ENCODE results near the gene RABL6.

RABL6 gene

DNA sequence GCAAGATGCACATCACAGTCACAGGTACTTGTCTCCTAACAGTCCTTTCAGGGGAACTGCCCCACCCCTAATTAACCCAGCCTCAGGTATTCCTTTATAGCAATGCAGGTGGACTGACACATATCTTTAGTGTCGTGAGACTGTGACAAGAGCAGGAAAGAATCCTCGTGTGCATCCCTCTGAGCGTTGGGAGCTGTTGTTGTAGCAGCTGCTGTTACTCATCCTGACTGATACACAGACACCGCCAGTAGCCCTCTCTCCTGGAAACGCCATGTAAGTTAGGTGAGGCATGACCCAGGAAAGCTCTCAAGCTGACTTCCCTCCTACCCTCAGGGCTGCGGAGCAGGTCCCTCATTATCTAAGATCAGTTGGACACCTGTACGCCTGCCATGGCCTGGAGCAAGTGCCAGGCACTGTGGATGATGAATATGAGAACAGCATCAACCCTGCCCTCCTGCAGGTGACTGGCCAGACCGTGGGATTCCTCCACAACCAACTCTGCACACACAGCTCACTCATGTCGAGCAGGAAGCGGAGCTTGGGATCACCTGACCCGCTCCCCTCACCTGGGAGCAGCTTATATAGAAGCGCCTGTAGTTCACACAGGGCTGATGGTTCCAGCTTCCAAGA is 33.2 kb upstream of the RABL6 start:
- intact Hi-C loops (cut with DNase I; ENCODE audit: low total_unique reads) = no loop called here
- TF ChIP-seq, protein P1, sequence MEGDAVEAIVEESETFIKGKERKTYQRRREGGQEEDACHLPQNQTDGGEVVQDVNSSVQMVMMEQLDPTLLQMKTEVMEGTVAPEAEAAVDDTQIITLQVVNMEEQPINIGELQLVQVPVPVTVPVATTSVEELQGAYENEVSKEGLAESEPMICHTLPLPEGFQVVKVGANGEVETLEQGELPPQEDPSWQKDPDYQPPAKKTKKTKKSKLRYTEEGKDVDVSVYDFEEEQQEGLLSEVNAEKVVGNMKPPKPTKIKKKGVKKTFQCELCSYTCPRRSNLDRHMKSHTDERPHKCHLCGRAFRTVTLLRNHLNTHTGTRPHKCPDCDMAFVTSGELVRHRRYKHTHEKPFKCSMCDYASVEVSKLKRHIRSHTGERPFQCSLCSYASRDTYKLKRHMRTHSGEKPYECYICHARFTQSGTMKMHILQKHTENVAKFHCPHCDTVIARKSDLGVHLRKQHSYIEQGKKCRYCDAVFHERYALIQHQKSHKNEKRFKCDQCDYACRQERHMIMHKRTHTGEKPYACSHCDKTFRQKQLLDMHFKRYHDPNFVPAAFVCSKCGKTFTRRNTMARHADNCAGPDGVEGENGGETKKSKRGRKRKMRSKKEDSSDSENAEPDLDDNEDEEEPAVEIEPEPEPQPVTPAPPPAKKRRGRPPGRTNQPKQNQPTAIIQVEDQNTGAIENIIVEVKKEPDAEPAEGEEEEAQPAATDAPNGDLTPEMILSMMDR (IDR thresholded peaks at IDR 0.05) = no peak
- peaks cover 0 to 3% of the 10 kb centered on the region in 2 donors for H3K27me3 ChIP-seq
- no peak for DNase-seq
- H3K36me3 ChIP-seq = no peaks in the 10 kb centered on the region
- no peak overlapping the region for H3K27ac ChIP-seq
- no peak overlapping the region for H3K4me3 ChIP-seq
- H3K4me1 ChIP-seq = peaks cover 0 to 4% (median 0%) of the 10 kb centered on the region in 4 donors
- peaks cover 0 to 10% (median 0%) of the 10 kb centered on the region in 3 donors for H3K9me3 ChIP-seq

DNA sequence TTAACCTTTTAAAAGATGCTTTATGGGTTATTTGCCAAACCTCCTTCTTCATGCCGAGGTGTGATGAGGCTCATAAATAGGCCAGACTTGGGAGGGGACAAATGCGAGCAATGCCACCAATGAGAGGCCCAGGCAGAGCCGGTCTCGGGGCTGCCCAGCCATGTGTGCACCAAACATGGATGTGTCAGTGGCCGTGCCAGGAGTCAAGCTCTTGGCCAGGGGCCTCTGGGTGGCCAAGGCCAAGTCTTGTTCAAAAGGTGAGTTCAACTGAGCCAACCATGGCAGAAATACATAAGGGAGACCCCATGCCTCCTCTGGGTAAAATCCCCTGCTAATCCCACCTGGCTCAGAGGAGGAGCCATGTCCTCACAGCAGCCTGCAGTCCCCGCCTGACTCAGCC is 32.6 kb upstream of the RABL6 start:
- TF ChIP-seq, protein P1 (IDR thresholded peaks at IDR 0.05) = no peak
- intact Hi-C loops (cut with DNase I; ENCODE audit: low total_unique reads) = no loop called here
- no peak for DNase-seq

DNA sequence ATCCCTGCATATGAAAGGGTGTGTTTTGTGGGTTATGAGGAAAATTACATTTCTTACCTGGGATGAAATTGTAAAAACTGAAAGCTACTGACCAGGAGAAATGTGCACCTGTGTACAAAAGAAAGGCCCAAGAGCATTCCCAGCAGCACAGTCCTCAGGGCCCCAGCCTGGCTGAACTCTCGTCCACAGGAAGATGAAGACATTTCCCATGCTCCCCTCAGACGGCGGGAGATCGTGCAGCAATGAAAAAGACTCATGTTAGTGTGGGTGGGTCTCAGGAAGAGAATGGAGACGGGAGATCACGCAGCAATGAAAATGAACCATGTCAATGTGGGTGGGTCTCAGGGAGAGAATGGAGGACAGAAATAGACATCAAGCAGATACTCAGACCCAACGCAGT is 30.8 kb upstream of the RABL6 start:
- Histone ChIP-seq H3K4me3 (no peak overlapping the region), H3K27ac (no peak overlapping the region), H3K27me3 (no peaks in the 10 kb centered on the region), H3K36me3 (no peaks in the 10 kb centered on the region), H3K9me3 (peaks cover 0 to 10% (median 0%) of the 10 kb centered on the region in 3 donors), H3K4me1 (no peaks in the 10 kb centered on the region)
- intact Hi-C loops (cut with DNase I; ENCODE audit: low total_unique reads) = no loop called here
- DNase-seq = no peak
- TF ChIP-seq, protein P1 (IDR thresholded peaks at IDR 0.05) = no peak

More for the DNA sequence above, 32.6 kb upstream of the RABL6 start:
- Histone ChIP-seq H3K4me3 (no peak overlapping the region), H3K36me3 (no peaks in the 10 kb centered on the region), H3K4me1 (no peaks in the 10 kb centered on the region), H3K27me3 (no peaks in the 10 kb centered on the region), H3K27ac (no peak overlapping the region), H3K9me3 (peaks cover 0 to 10% (median 0%) of the 10 kb centered on the region in 3 donors)

GRCh38 chr9:136777359-136777758 is 30.4 kb upstream of the RABL6 start:
- H3K9me3 ChIP-seq = peaks cover 0 to 10% (median 0%) of the 10 kb centered on the region in 3 donors
- intact Hi-C loops (cut with DNase I; ENCODE audit: low total_unique reads) = no loop called here
- no peak overlapping the region for H3K4me3 ChIP-seq
- H3K27ac ChIP-seq = no peak overlapping the region
- TF ChIP-seq, protein P1 (IDR thresholded peaks at IDR 0.05) = no peak
- no peaks in the 10 kb centered on the region for H3K4me1 ChIP-seq
- H3K36me3 ChIP-seq = no peaks in the 10 kb centered on the region
- DNase-seq = no peak
- H3K27me3 ChIP-seq = no peaks in the 10 kb centered on the region

- no peak overlapping the region for H3K27ac ChIP-seq
- intact Hi-C loops (cut with DNase I; ENCODE audit: low total_unique reads) = no loop called here
- no peaks in the 10 kb centered on the region for H3K27me3 ChIP-seq
- TF ChIP-seq, protein P1 (IDR thresholded peaks at IDR 0.05) = no peak
- H3K4me3 ChIP-seq = no peak overlapping the region
- H3K9me3 ChIP-seq = no peaks in the 10 kb centered on the region
- DNase-seq = no peak
- H3K36me3 ChIP-seq = no peaks in the 10 kb centered on the region
- no peaks in the 10 kb centered on the region for H3K4me1 ChIP-seq
Measured at GRCh38 chr9:136779808-136780207, 27.9 kb upstream of the RABL6 start.
